ENCODE data around the gene SIGLECL1.

Gene SIGLECL1

DNA sequence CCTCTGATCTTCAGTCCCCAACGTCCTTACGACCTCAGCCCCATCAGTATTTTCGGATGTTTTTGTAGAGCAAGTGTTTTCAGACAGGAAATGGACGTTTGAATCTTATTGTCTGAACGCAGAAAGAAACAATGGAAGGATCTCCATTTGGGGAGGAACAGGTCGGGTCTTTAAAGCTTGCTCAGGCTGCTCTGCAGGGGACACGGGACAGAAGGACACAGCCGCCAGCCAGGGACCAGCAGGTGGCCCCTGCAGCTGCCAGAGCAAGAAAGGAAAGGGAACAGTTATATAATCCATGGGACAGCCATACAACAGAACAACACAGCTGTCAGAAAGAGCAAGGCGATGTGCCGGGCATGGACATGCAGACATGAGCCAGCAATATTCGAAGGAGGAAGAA lies 42.1 kb downstream of the SIGLECL1 start:
- no peak for TF ChIP-seq EZH2phosphoT487 (IDR thresholded peaks at IDR 0.05; ENCODE audit: borderline replicate concordance)
- TF ChIP-seq, protein P1, sequence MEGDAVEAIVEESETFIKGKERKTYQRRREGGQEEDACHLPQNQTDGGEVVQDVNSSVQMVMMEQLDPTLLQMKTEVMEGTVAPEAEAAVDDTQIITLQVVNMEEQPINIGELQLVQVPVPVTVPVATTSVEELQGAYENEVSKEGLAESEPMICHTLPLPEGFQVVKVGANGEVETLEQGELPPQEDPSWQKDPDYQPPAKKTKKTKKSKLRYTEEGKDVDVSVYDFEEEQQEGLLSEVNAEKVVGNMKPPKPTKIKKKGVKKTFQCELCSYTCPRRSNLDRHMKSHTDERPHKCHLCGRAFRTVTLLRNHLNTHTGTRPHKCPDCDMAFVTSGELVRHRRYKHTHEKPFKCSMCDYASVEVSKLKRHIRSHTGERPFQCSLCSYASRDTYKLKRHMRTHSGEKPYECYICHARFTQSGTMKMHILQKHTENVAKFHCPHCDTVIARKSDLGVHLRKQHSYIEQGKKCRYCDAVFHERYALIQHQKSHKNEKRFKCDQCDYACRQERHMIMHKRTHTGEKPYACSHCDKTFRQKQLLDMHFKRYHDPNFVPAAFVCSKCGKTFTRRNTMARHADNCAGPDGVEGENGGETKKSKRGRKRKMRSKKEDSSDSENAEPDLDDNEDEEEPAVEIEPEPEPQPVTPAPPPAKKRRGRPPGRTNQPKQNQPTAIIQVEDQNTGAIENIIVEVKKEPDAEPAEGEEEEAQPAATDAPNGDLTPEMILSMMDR (conservative IDR thresholded peaks at IDR 0.05; ENCODE audit: low read length), result no peak
- Histone ChIP-seq H4K20me1 (ENCODE audit: insufficient read depth, low read length, poor library complexity, severe bottlenecking) (no peaks in the 10 kb centered on the region), H3K4me3 (ENCODE audit: low read length, poor library complexity, severe bottlenecking) (no peak overlapping the region), H3F3A (ENCODE audit: low read depth) (no peaks in the 10 kb centered on the region), H3K9ac (ENCODE audit: low read depth, low read length, poor library complexity, severe bottlenecking) (no peak overlapping the region), H3K9me2 (replicated peaks; ENCODE audit: low read depth, low read length) (no peaks in the 10 kb centered on the region), H3K4me1 (ENCODE audit: insufficient read depth, low read length, poor library complexity, severe bottlenecking) (no peaks in the 10 kb centered on the region), H3K36me3 (ENCODE audit: insufficient read depth, low read length) (no peaks in the 10 kb centered on the region), H3K27me3 (ENCODE audit: insufficient read depth, low read length, poor library complexity, severe bottlenecking) (no peaks in the 10 kb centered on the region), H2AFZ (ENCODE audit: low read length) (no peak overlapping the region), H3K4me2 (ENCODE audit: low read depth, low read length, poor library complexity, severe bottlenecking) (no peak overlapping the region), H3K9me3 (ENCODE audit: insufficient read depth, low read depth, low read length) (no peaks in the 10 kb centered on the region), H3K79me2 (ENCODE audit: insufficient read depth, low read length) (no peaks in the 10 kb centered on the region)

- Histone ChIP-seq H3K27me3 (ENCODE audit: insufficient read depth, low read length, poor library complexity, severe bottlenecking) (no peaks in the 10 kb centered on the region), H3K4me2 (ENCODE audit: low read depth, low read length, poor library complexity, severe bottlenecking) (no peak overlapping the region), H2AFZ (ENCODE audit: low read length) (no peak overlapping the region), H3K9me2 (replicated peaks; ENCODE audit: low read depth, low read length) (no peaks in the 10 kb centered on the region), H4K20me1 (ENCODE audit: insufficient read depth, low read length, poor library complexity, severe bottlenecking) (no peaks in the 10 kb centered on the region), H3K9ac (ENCODE audit: low read depth, low read length, poor library complexity, severe bottlenecking) (no peak overlapping the region), H3F3A (ENCODE audit: low read depth) (no peaks in the 10 kb centered on the region), H3K79me2 (ENCODE audit: insufficient read depth, low read length) (no peaks in the 10 kb centered on the region), H3K4me1 (ENCODE audit: insufficient read depth, low read length, poor library complexity, severe bottlenecking) (no peaks in the 10 kb centered on the region), H3K9me3 (ENCODE audit: insufficient read depth, low read depth, low read length) (no peaks in the 10 kb centered on the region), H3K36me3 (ENCODE audit: insufficient read depth, low read length) (no peaks in the 10 kb centered on the region), H3K4me3 (ENCODE audit: low read length, poor library complexity, severe bottlenecking) (no peak overlapping the region)
- no peak for TF ChIP-seq EZH2phosphoT487 (IDR thresholded peaks at IDR 0.05; ENCODE audit: borderline replicate concordance)
- TF ChIP-seq, protein P1 (conservative IDR thresholded peaks at IDR 0.05; ENCODE audit: low read length), result no peak
Observed at GRCh38 chr19:51293571-51294210, 42.8 kb downstream of the SIGLECL1 start.

DNA sequence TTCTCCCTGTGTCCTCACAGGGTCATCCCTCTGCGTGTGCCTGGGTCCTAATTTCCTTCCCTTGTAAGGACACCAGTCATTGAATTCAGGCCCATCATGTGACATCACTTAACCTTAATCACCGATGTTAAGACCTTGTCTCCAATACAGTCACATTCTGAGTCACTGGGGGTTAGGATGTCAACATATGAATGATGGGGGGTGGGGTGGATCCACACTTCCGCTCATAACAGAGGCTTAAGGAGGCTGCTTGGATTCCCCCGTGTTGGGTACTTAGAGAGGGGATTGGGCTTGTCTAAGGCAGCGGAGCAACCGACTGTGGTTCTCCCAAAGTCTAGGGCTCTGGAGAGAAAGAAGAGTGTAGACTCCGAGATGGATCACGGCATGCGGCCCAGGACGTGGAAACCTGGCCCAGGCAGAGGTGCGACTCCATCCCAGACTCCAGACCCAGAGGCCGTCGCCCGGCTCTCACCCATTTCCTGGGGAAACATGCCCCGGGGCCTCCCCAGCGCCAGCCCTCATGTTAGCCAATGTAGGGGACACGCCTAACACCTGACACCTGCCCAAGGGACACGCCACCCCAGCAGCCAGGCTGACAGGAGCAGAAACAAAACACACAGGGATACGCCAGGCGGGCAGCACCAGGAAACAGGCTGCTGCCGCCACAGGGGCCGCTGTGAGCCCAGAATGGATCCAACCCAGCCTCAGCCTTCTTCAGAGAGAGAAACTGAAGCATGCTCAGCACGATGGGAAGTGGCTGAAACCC lies 43.5 kb downstream of the SIGLECL1 start:
- no peak for TF ChIP-seq EZH2phosphoT487 (IDR thresholded peaks at IDR 0.05; ENCODE audit: borderline replicate concordance)
- TF ChIP-seq, protein P1 (conservative IDR thresholded peaks at IDR 0.05; ENCODE audit: low read length), result no peak

More for the DNA sequence above, 43.5 kb downstream of the SIGLECL1 start:
- H3K9me2 ChIP-seq (replicated peaks; ENCODE audit: low read depth, low read length), result no peaks in the 10 kb centered on the region
- H3K36me3 ChIP-seq (ENCODE audit: insufficient read depth, low read length), result no peaks in the 10 kb centered on the region
- no peaks in the 10 kb centered on the region for H4K20me1 ChIP-seq (ENCODE audit: insufficient read depth, low read length, poor library complexity, severe bottlenecking)
- no peaks in the 10 kb centered on the region for H3K9me3 ChIP-seq (ENCODE audit: insufficient read depth, low read depth, low read length)
- H3K4me1 ChIP-seq (ENCODE audit: insufficient read depth, low read length, poor library complexity, severe bottlenecking), result no peaks in the 10 kb centered on the region
- H3K4me3 ChIP-seq (ENCODE audit: low read length, poor library complexity, severe bottlenecking), result no peak overlapping the region
- H2AFZ ChIP-seq (ENCODE audit: low read length), result no peak overlapping the region
- no peak overlapping the region for H3K9ac ChIP-seq (ENCODE audit: low read depth, low read length, poor library complexity, severe bottlenecking)
- no peaks in the 10 kb centered on the region for H3K27me3 ChIP-seq (ENCODE audit: insufficient read depth, low read length, poor library complexity, severe bottlenecking)
- no peaks in the 10 kb centered on the region for H3K79me2 ChIP-seq (ENCODE audit: insufficient read depth, low read length)
- no peak overlapping the region for H3K4me2 ChIP-seq (ENCODE audit: low read depth, low read length, poor library complexity, severe bottlenecking)
- no peaks in the 10 kb centered on the region for H3F3A ChIP-seq (ENCODE audit: low read depth)

Data from Loucy (cell line).